ENCODE measurements around the gene MAP4K4.
"Not testable (repeated sequence)": the region's sequence is repeated elsewhere in the genome, so short reads cannot be mapped to it uniquely, and the experiment has no call there.

MAP4K4 gene

DNA sequence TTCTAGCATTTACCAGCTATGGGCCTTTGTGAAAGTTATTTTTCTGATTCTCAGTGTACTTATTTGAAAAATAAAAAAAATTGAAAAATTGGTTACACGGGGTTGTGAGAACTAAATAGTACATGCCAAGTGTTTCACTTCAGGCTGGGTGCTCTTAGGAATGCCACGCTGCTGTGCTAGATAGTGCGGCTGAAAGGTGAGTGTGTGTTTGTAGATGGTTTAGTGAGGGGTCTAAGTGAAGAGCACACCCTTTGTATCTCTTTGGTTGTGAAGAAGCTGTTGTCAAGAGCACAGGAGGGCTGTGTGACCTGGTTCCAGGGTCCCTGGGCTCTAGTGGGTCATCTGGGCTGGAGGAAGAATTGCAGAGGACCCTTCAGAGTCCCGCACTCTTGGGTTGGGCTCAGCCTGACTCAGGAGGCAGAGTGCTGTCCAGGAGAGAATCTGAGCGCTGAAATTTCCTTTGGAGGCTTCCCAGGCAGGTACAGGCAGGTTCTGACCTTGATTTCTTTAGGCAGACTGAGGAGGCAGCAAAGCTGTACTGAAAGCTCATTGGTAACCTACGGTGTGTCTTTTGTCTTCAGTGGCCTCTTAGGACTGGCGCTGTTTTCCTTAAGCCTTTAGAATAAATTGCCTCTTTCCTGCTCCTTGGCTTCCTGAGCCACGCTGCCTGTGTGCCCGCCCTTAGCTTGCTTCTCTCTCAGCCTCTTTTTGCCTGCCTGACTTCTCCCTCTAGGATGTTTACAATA is 44.4 kb downstream of the MAP4K4 start:
- in situ Hi-C loops (cut with MboI; ENCODE audit: low sequenced_read_pairs) = no loop called here

GRCh38 chr2:101742547-101742946 is 45.0 kb downstream of the MAP4K4 start:
- in situ Hi-C loops (cut with MboI; ENCODE audit: low sequenced_read_pairs) = no loop called here

- in situ Hi-C loops (cut with MboI; ENCODE audit: low sequenced_read_pairs) = no loop called here
These were observed 45.8 kb downstream of the MAP4K4 start for GRCh38 chr2:101743288-101743687.

DNA sequence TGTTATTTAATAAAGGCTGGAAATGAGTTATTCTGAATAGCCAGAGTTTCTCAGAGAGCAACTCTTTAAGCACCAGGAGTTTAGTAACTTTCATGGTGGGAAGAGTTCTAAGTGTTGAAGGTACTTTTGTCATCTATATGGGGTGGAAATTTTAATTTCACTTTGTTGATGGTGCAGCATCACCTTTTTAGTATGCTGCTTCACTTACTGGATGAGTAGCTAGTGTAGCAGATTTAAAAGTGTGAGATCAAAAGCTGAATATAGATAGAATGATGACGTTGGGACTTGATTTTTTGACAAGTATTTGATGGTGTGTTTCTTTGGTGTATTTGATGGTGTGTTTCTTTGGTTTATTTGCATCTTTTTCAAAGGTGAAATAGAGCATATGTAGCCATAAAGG is 47.3 kb downstream of the MAP4K4 start:
- in situ Hi-C loops (cut with MboI; ENCODE audit: low sequenced_read_pairs) = no loop called here

- in situ Hi-C loops (cut with MboI; ENCODE audit: low sequenced_read_pairs) = no loop called here
These were observed 48.5 kb downstream of the MAP4K4 start for GRCh38 chr2:101745711-101746694.

DNA sequence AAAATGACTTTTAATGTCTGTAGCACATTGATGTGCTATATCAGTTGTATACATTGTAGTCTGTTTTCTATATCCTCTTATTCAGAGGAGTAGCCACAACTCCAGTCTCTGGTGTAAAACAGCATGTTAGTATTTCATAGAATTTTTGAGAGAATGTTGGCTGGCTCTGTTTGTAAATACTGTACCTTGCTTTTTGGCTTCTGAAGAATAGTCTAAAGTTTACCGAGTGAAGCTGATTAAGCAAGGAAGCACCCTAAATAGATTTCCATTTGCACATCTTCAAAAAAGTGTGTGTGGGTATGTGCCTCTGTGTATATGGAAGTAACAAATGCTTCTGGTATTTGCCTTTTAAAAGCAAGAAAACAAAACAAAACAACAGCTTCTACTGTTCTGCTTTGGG is 50.5 kb downstream of the MAP4K4 start:
- in situ Hi-C loops (cut with MboI; ENCODE audit: low sequenced_read_pairs) = no loop called here

GRCh38 chr2:101748462-101748861 is 51.0 kb downstream of the MAP4K4 start:
- in situ Hi-C loops (cut with MboI; ENCODE audit: low sequenced_read_pairs) = not testable (repeated sequence)

GRCh38 chr2:101750688-101751087 is 53.2 kb downstream of the MAP4K4 start:
- in situ Hi-C loops (cut with MboI; ENCODE audit: low sequenced_read_pairs) = no loop called here

DNA sequence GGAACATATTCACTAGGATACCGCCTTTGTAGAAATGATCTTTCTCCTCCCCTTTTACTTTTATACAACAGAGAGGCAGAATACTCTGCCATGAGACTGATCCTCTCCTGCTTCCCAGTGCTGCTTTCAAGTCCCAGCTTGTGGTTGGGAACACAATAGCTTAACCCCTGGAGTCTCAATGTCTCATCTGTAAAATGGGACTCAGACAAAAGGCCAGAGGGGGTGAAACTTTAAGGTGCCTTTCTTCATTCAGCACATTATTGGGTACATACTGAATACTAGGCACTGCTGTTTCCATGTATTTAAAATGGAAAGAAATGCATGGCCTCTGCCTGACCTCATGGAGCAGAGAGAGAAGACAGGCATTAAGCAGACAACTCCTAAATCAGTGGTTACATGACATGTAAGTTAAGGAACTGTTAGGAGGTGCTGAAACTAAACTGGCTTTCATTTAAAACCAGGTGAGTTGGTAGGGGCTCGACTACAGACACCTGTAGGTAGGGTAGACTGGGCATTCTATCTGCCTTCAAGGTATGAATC is 53.8 kb downstream of the MAP4K4 start:
- in situ Hi-C loops (cut with MboI; ENCODE audit: low sequenced_read_pairs) = no loop called here

GRCh38 chr2:101751875-101752619 is 54.5 kb downstream of the MAP4K4 start:
- in situ Hi-C loops (cut with MboI; ENCODE audit: low sequenced_read_pairs) = no loop called here

GRCh38 chr2:101752716-101753616 is 55.5 kb downstream of the MAP4K4 start:
- in situ Hi-C loops (cut with MboI; ENCODE audit: low sequenced_read_pairs) = no loop called here

GRCh38 chr2:101753720-101754490 is 56.4 kb downstream of the MAP4K4 start:
- in situ Hi-C loops (cut with MboI; ENCODE audit: low sequenced_read_pairs) = no loop called here

DNA sequence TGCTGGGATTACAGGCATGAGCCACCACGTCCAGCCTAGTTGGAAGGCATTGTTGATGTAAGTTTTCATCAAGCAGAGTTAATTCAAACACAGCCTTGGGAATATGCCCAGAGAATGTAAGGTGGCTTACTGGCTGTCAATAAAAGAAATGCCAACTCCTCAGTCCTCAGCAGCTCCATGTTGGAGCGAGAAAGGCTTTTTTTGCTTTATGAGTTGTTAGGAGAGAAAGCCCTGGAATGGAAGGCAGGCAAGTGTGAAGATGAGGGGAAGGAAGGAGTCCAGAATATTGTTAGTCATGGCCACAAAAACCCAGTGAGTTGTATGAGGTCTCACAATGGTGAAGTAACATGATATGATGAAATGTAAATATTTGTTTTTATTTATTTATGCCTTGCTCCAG is 57.1 kb downstream of the MAP4K4 start:
- in situ Hi-C loops (cut with MboI; ENCODE audit: low sequenced_read_pairs) = no loop called here

- in situ Hi-C loops (cut with MboI; ENCODE audit: low sequenced_read_pairs) = no loop called here
These were observed 58.8 kb downstream of the MAP4K4 start for GRCh38 chr2:101756266-101756665.

DNA sequence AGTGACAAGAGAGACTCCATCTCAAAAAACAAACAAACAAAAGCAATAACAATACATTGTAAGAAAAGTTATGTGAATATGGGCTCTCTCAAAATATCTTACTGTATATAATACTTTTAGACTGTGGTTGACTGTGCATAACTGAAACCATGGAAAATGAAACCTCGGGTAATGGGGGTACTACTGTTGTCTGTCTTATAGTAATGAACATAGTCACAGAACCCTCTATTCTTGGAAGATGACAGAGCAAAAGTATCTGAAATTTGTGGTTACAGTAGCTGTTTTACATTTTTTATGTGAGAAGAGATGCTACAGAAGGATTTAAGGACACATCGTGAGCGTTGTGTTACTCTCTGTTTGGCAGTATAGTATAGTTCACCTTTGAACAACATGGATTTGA is 60.5 kb downstream of the MAP4K4 start:
- in situ Hi-C loops (cut with MboI; ENCODE audit: low sequenced_read_pairs) = no loop called here

- in situ Hi-C loops (cut with MboI; ENCODE audit: low sequenced_read_pairs) = no loop called here
These were observed 61.7 kb downstream of the MAP4K4 start for GRCh38 chr2:101759162-101759561.

DNA sequence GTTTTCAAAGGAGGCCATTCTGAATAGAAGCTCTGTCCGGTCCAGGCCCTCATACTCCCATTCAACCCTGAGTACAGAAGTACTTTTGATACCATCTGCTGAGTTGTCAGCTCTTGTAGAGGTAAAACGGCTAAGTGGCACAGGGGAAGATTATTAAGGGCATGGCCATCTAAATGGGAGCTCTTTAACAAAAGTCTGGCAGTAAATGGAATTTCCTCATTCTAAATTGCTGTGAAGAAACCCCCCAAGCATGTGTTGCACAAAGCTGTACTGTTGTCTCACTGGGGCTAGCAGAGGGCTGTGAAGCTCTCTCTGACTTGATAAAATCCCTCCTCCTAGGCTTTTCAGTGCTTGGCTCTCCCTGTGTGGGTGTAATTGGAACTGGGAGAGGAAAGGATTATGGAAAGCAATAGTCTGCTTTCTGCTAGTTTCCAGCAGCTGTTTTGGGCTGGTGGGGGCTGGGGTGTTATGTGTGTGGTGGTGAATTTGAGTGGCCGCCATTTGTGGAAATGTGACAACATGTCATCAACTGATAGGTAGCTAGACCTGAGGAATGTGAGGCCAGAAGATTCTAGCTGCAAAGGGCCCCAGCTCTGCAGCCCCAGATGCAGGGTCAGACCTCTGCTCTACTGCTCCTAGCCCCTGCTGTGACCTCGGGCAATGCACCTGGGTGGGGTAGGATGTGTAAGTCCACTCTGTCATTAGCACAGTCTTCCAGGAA is 65.1 kb downstream of the MAP4K4 start:
- in situ Hi-C loops (cut with MboI; ENCODE audit: low sequenced_read_pairs) = no loop called here

GRCh38 chr2:101763496-101764333 is 66.2 kb downstream of the MAP4K4 start:
- in situ Hi-C loops (cut with MboI; ENCODE audit: low sequenced_read_pairs) = no loop called here

Measured in HL-60/S4 treated with phorbol 12-myristate 13-acetate at 8.2 ng/mL for 4 days and 3 days (cell line).